Osteoblast (primary cell): ENCODE data around the gene PLCG2. TPM values are rescaled to one million over a fixed set of nuclear protein-coding genes. Genes with fewer than 3 reads are reported as not detected.

Experiments
- DNase-seq: peaks from one replicate; pipeline ENCODE4 v3.0.0; 2011; ENCODE audit warnings: low spot score, mixed read lengths; ENCODE audit not compliant: insufficient read length; ENCODE audit errors: missing footprints
- H2AFZ ChIP-seq: 2 replicates; pipeline ENCODE4 v1.6.0; 2011; ENCODE audit warnings: mild to moderate bottlenecking, low read length
- H3K27ac ChIP-seq: 2 replicates; pipeline ENCODE4 v1.5.1; 2011; ENCODE audit warnings: mild to moderate bottlenecking, low read depth, low read length, moderate library complexity
- H3K27me3 ChIP-seq: 2 replicates; pipeline ENCODE4 v1.6.0; 2012; ENCODE audit warnings: mild to moderate bottlenecking, control low read depth, inconsistent platforms, low read length, moderate library complexity; ENCODE audit not compliant: insufficient read depth
- H3K36me3 ChIP-seq: 2 replicates; pipeline ENCODE4 v1.5.1; 2011; ENCODE audit warnings: mild to moderate bottlenecking, low read length, control low read depth, moderate library complexity; ENCODE audit not compliant: insufficient read depth
- H3K4me1 ChIP-seq: 2 replicates; pipeline ENCODE4 v1.5.1; 2011; ENCODE audit warnings: mild to moderate bottlenecking, low read length, control low read depth, moderate library complexity; ENCODE audit not compliant: insufficient read depth
- H3K4me2 ChIP-seq: 2 replicates; pipeline ENCODE4 v1.6.0; 2011; ENCODE audit warnings: mild to moderate bottlenecking, low read length; ENCODE audit not compliant: insufficient read depth
- H3K4me3 ChIP-seq: fragments of 200-600 bp; sonication (generic); 3 replicates; pipeline ENCODE4 v1.5.1; 2012; ENCODE audit warnings: mild to moderate bottlenecking, low read length, inconsistent platforms; ENCODE audit not compliant: insufficient read depth
- H3K79me2 ChIP-seq: 2 replicates; pipeline ENCODE4 v1.6.0; 2012; ENCODE audit warnings: mild to moderate bottlenecking, low read length, control low read depth, inconsistent platforms; ENCODE audit not compliant: insufficient read depth
- H3K9me3 ChIP-seq: 2 replicates; pipeline ENCODE4 v1.5.1; 2011; ENCODE audit warnings: low read depth, low read length, control low read depth
- H4K20me1 ChIP-seq: 2 replicates; pipeline ENCODE4 v1.6.0; 2012; ENCODE audit warnings: mild to moderate bottlenecking, low read length, control low read depth; ENCODE audit not compliant: insufficient read depth
- CTCF ChIP-seq: IDR thresholded peaks from 2 replicates; pipeline ENCODE4 v1.5.1; 2011; ENCODE audit warnings: mild to moderate bottlenecking, low read depth, low read length, moderate library complexity; ENCODE audit errors: extremely low read depth
- total RNA-seq: library from RNA; depleted of rRNA; stranded (reverse); fragments of >200 nt; gene quantifications from 2 replicates; pipeline ENCODE4 v1.2.3, GENCODE V29; 2012

PLCG2 gene
- total RNA-seq, 1 donor, result 1.1 TPM

- Histone ChIP-seq H3K27ac (no peak overlapping the region), H3K36me3 (no peaks in the 10 kb centered on the region), H3K9me3 (no peaks in the 10 kb centered on the region), H3K27me3 (no peaks in the 10 kb centered on the region), H4K20me1 (no peaks in the 10 kb centered on the region), H3K4me1 (peaks cover 8% of the 10 kb centered on the region), H3K4me2 (no peak overlapping the region), H2AFZ (no peak overlapping the region), H3K79me2 (no peaks in the 10 kb centered on the region), H3K4me3 (no peak overlapping the region)
- DNase-seq, result no peak
- TF ChIP-seq CTCF, result no peak
Observed at GRCh38 chr16:81900456-81900855, 121.4 kb downstream of the PLCG2 start.

GRCh38 chr16:81901484-81901883 is 122.4 kb downstream of the PLCG2 start:
- Histone ChIP-seq H3K4me1 (peaks cover 8% of the 10 kb centered on the region), H2AFZ (no peak overlapping the region), H4K20me1 (no peaks in the 10 kb centered on the region), H3K36me3 (no peaks in the 10 kb centered on the region), H3K27ac (no peak overlapping the region), H3K27me3 (no peaks in the 10 kb centered on the region), H3K9me3 (no peaks in the 10 kb centered on the region), H3K79me2 (no peaks in the 10 kb centered on the region), H3K4me3 (no peak overlapping the region), H3K4me2 (no peak overlapping the region)
- TF ChIP-seq CTCF, result no peak
- no peak for DNase-seq

- H2AFZ ChIP-seq, result no peak overlapping the region
- H3K27me3 ChIP-seq, result no peaks in the 10 kb centered on the region
- peaks cover 8% of the 10 kb centered on the region for H3K4me1 ChIP-seq
- no peak overlapping the region for H3K27ac ChIP-seq
- no peaks in the 10 kb centered on the region for H4K20me1 ChIP-seq
- no peak overlapping the region for H3K4me3 ChIP-seq
- no peaks in the 10 kb centered on the region for H3K9me3 ChIP-seq
- no peaks in the 10 kb centered on the region for H3K79me2 ChIP-seq
- TF ChIP-seq CTCF, result no peak
- no peak for DNase-seq
- no peaks in the 10 kb centered on the region for H3K36me3 ChIP-seq
- no peak overlapping the region for H3K4me2 ChIP-seq
Observed at GRCh38 chr16:81902025-81902424, 122.9 kb downstream of the PLCG2 start.

- H2AFZ ChIP-seq, result no peak overlapping the region
- no peak for DNase-seq
- no peaks in the 10 kb centered on the region for H3K79me2 ChIP-seq
- H3K36me3 ChIP-seq, result no peaks in the 10 kb centered on the region
- no peak for TF ChIP-seq CTCF
- H3K9me3 ChIP-seq, result no peaks in the 10 kb centered on the region
- peaks cover 8% of the 10 kb centered on the region for H3K4me1 ChIP-seq
- no peak overlapping the region for H3K4me2 ChIP-seq
- H3K27ac ChIP-seq, result no peak overlapping the region
- H3K4me3 ChIP-seq, result no peak overlapping the region
- no peaks in the 10 kb centered on the region for H3K27me3 ChIP-seq
- H4K20me1 ChIP-seq, result no peaks in the 10 kb centered on the region
Observed at GRCh38 chr16:81904320-81904719, 125.2 kb downstream of the PLCG2 start.
